ENCODE results near the gene OR2AG2. TPM values are rescaled to one million over a fixed set of nuclear protein-coding genes. Genes with fewer than 3 reads are reported as not detected.

OR2AG2 gene
- total RNA-seq, 5 donors from 2014 or later (not counting 1 experiment from before 2014, with no cell fraction given), result not detected

GRCh38 chr11:6737872-6738466 is 33.8 kb downstream of the OR2AG2 start:
- H3K4me3 Mint-ChIP-seq, result peak overlapping the region; percentile 4 to 50 (median 32)
- WGBS (ENCODE audit: insufficient coverage), result 0% methylated on average over 1 of the region's 2 CpGs

DNA sequence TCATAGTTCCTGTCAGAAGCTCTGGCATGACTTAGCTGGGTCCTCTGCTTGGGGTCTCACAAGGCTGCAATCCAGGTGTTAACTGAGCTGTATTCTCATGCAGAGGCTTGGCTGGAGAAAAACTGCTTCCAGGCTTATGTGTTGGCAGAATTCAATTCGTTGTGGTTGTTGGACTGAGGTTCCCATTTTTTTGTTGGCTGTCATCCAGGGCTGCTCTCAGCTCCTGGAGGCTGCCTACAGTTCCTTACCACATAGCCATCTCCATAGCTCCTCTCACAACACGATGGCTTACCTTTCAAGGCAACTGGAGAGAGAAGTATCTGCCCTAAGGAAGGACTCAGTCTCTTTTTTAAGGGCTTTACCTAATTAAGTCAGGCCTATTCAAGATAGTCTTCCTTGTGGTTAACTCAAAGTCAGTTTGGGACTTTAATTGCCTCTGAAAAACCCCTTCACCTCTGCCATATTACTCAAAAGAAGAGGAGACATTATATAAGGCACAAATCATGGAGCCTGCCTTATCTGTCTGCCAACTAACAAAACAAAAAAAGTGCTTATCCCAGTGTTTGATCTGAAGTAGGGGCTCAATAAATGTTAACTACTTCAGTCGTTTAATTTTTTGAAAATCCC is 35.2 kb downstream of the OR2AG2 start:
- H3K27me3 Mint-ChIP-seq, result no peaks in the 10 kb centered on the region
- ChIA-PET CTCF (interaction anchor here (0.7 to 11.2 kb wide), 10 partner anchors 8 to 351 kb away, joined by 3 to 201 read pairs (median 6); no protein-coding TSS in a partner anchor), POLR2A (interaction anchor here in 1 of 2 donors (0.5 kb wide), 1 partner anchor 52 kb away, joined by 3 read pairs; no protein-coding TSS in a partner anchor)
- Histone ChIP-seq H3K4me1 (ENCODE audit: control insufficient read depth in 1 of 2, extremely low read depth in 1 of 2, insufficient read depth in 2 of 2, low read length in 2 of 2) (peaks cover 48 to 70% of the 10 kb centered on the region in 2 experiments), H3K27me3 (replicated peaks in 1 of 2; ENCODE audit: control insufficient read depth in 2 of 2, extremely low read depth in 1 of 2, insufficient read depth in 2 of 2, low read length in 1 of 2) (no peaks in the 10 kb centered on the region), H3K36me3 (ENCODE audit: control insufficient read depth in 2 of 2, extremely low read depth in 1 of 2, insufficient read depth in 1 of 2, low read length in 1 of 2) (peaks cover 0 to 26% of the 10 kb centered on the region in 2 donors), H3K9me3 (no peaks in the 10 kb centered on the region), H3K4me3 (ENCODE audit: control insufficient read depth in 1 of 2, extremely low read depth in 1 of 2, low read length in 1 of 2) (no peak overlapping the region), H3K27ac (ENCODE audit: low read length) (peak overlapping the region; percentile 68)
- peaks cover 89 to 90% (median 90%) of the 10 kb centered on the region in 3 donors for H3K4me1 Mint-ChIP-seq
- WGBS (ENCODE audit: insufficient coverage), result no CpG with 5 or more reads among the region's 3 CpGs
- DNase-seq (no peak), ATAC-seq (replicated peaks in 1 of 4) (no peak)
- H3K9me3 Mint-ChIP-seq, result no peaks in the 10 kb centered on the region
- H3K4me3 Mint-ChIP-seq, result peak overlapping the region; percentile 4 to 50 (median 17)
- H3K27ac Mint-ChIP-seq, result peak overlapping the region; percentile 93 to 94
- H3K36me3 Mint-ChIP-seq, result peaks cover 36% of the 10 kb centered on the region

More at GRCh38 chr11:6737872-6738466, 33.8 kb downstream of the OR2AG2 start:
- POLR2A ChIA-PET, result interaction anchor here (0.6 to 1.3 kb wide), 6 partner anchors 10 to 481 kb away, joined by 3 to 12 read pairs (median 4); no protein-coding TSS in a partner anchor
- H3K27me3 Mint-ChIP-seq, result no peaks in the 10 kb centered on the region
- no peaks in the 10 kb centered on the region for H3K9me3 Mint-ChIP-seq
- Histone ChIP-seq H3K27ac (ENCODE audit: low read length) (peak overlapping the region; percentile 45), H3K27me3 (replicated peaks in 1 of 2; ENCODE audit: control insufficient read depth in 2 of 2, extremely low read depth in 1 of 2, insufficient read depth in 2 of 2, low read length in 1 of 2) (no peaks in the 10 kb centered on the region), H3K4me1 (ENCODE audit: control insufficient read depth in 1 of 2, extremely low read depth in 1 of 2, insufficient read depth in 2 of 2, low read length in 2 of 2) (peaks cover 52 to 73% of the 10 kb centered on the region in 2 experiments), H3K9me3 (no peaks in the 10 kb centered on the region), H3K36me3 (ENCODE audit: control insufficient read depth in 2 of 2, extremely low read depth in 1 of 2, insufficient read depth in 1 of 2, low read length in 1 of 2) (peaks cover 0 to 25% of the 10 kb centered on the region in 2 donors), H3K4me3 (ENCODE audit: control insufficient read depth in 1 of 2, extremely low read depth in 1 of 2, low read length in 1 of 2) (no peak overlapping the region)
- H3K27ac Mint-ChIP-seq, result peak overlapping the region; percentile 93 to 94
- peaks cover 77 to 92% (median 89%) of the 10 kb centered on the region in 3 donors for H3K4me1 Mint-ChIP-seq
- peaks cover 32% of the 10 kb centered on the region for H3K36me3 Mint-ChIP-seq
- ATAC-seq (replicated peaks in 1 of 4) (peak; percentile 42 to 64 (median 58)), DNase-seq (peak; percentile 22 to 88 (median 60))
- CTCF ChIA-PET, result interaction anchor here (0.5 to 11.2 kb wide), 41 partner anchors 9 to 927 kb away, joined by 3 to 201 read pairs (median 4); partner anchors contain the start of genes ILK (in 1 of the 2), MRPL17 (in 1 of the 2) and RRP8 (in 1 of the 2)

- POLR2A ChIA-PET, result interaction anchor here in 1 of 2 donors (0.6 kb wide), 1 partner anchor 13 kb away, joined by 3 read pairs; no protein-coding TSS in a partner anchor
- DNase-seq, result peak in 1 of 35 experiments; percentile 40
- peak overlapping the region; percentile 93 to 94 for H3K27ac Mint-ChIP-seq
- CTCF ChIA-PET, result interaction anchor here (0.8 to 11.2 kb wide), 6 partner anchors 11 to 29 kb away, joined by 3 to 201 read pairs (median 56); no protein-coding TSS in a partner anchor
- no peaks in the 10 kb centered on the region for H3K27me3 Mint-ChIP-seq
- no peak overlapping the region for H3K4me3 ChIP-seq (ENCODE audit: control insufficient read depth in 1 of 2, extremely low read depth in 1 of 2, low read length in 1 of 2)
- H3K9me3 ChIP-seq, result no peaks in the 10 kb centered on the region
- peaks cover 35% of the 10 kb centered on the region for H3K36me3 Mint-ChIP-seq
- ATAC-seq (replicated peaks in 1 of 4), result peak in 3 of 4 experiments; percentile 35 to 48 (median 47)
- peaks cover 0 to 26% of the 10 kb centered on the region in 2 donors for H3K36me3 ChIP-seq (ENCODE audit: control insufficient read depth in 2 of 2, extremely low read depth in 1 of 2, insufficient read depth in 1 of 2, low read length in 1 of 2)
- peak overlapping the region; percentile 0 to 27 (median 6) for H3K4me3 Mint-ChIP-seq
- no peaks in the 10 kb centered on the region for H3K9me3 Mint-ChIP-seq
- H3K27me3 ChIP-seq (replicated peaks in 1 of 2; ENCODE audit: control insufficient read depth in 2 of 2, extremely low read depth in 1 of 2, insufficient read depth in 2 of 2, low read length in 1 of 2), result no peaks in the 10 kb centered on the region
- WGBS (ENCODE audit: insufficient coverage), result no CpG with 5 or more reads among the region's 3 CpGs
- H3K4me1 Mint-ChIP-seq, result peaks cover 92 to 94% (median 92%) of the 10 kb centered on the region in 3 donors
- peak overlapping the region; percentile 68 for H3K27ac ChIP-seq (ENCODE audit: low read length)
- peaks cover 44 to 62% of the 10 kb centered on the region in 2 experiments for H3K4me1 ChIP-seq (ENCODE audit: control insufficient read depth in 1 of 2, extremely low read depth in 1 of 2, insufficient read depth in 2 of 2, low read length in 2 of 2)
Measured at GRCh38 chr11:6735306-6735705, 36.5 kb downstream of the OR2AG2 start.

DNA sequence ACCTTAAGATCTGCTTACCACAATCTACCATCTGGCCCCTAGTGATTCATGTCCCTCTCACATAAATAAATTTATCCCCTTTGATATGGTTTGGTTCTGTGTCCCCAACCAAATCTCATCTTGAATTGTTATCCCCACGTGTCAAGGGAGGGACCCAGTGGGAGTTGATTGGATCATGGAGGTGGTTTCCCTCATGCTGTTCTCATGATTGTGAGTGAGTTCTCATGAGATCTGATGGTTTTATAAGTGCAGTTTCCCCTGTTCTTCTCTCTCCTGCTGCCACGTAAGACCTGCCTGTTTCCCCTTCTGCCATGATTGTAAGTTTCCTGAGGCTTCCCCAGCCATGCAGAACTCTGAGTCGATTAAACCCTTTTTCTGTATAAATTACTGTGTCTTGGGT is 37.2 kb downstream of the OR2AG2 start:
- no peaks in the 10 kb centered on the region for H3K27me3 Mint-ChIP-seq

DNA sequence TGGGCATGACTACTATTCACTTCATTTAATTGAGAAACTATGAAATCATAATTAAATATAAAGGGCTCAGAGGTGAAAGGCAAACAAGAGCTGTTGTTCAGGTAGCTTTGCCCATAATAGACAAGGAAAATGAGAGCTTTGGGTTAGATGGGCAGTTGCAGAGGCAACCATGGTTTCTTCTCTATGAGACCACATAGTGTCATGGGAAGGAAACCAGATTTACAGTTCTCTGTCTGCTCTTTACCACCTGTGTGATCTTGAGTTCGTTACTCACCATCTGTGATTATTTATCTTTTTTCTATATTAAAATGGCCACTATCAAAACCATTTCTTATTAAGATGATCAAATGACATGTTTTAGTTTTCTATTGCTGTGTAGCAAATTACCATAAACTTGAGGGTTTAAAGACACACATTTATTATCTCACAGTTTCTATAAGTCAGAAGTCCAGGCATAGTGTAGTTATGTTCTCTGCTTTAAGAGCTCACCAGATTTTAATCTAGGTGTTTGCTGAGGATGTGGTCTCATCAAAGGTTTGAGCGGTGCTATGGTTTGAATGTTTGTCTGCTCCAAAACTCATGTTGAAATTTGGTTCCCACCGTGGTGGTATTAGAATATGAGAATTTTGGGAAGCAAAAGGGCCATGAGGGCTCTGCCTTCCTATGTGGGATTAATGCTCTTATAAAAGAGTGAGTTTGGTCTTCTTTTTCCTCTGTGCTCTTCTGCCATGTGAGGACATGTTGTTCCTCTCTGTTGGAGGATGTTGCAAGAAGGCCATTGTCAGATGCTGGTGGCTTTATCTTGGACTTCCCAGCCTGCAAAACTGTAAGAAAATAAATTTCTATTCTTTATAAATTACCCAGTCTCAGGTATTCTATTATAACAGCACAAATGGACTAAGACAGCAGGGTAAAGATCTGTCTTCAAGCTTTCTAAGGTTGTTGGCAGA is 38.2 kb downstream of the OR2AG2 start:
- peaks cover 41 to 52% of the 10 kb centered on the region in 2 experiments for H3K4me1 ChIP-seq (ENCODE audit: control insufficient read depth in 1 of 2, extremely low read depth in 1 of 2, insufficient read depth in 2 of 2, low read length in 2 of 2)
- Mint-ChIP-seq H3K4me1 (peaks cover 90 to 96% (median 94%) of the 10 kb centered on the region in 3 donors), H3K36me3 (peaks cover 37% of the 10 kb centered on the region), H3K4me3 (peak overlapping the region; percentile 27 to 57 (median 34)), H3K27ac (peak overlapping the region; percentile 93 to 94), H3K9me3 (no peaks in the 10 kb centered on the region), H3K27me3 (no peaks in the 10 kb centered on the region)
- POLR2A ChIA-PET, result interaction anchor here (0.6 to 1.0 kb wide), 3 partner anchors 11 to 25 kb away, joined by 3 to 4 read pairs (median 3); no protein-coding TSS in a partner anchor
- 0% methylated on average over 1 of the region's 3 CpGs for whole genome bisulfite sequencing (ENCODE audit: insufficient coverage)
- ATAC-seq (replicated peaks in 1 of 4) (peak; percentile 83 to 90 (median 86)), DNase-seq (peak in 14 of 35 experiments; percentile 6 to 62 (median 20))
- H3K9me3 ChIP-seq, result no peaks in the 10 kb centered on the region
- H3K27ac ChIP-seq (ENCODE audit: low read length), result peak overlapping the region; percentile 68
- no peak overlapping the region for H3K4me3 ChIP-seq (ENCODE audit: control insufficient read depth in 1 of 2, extremely low read depth in 1 of 2, low read length in 1 of 2)
- H3K27me3 ChIP-seq (replicated peaks in 1 of 2; ENCODE audit: control insufficient read depth in 2 of 2, extremely low read depth in 1 of 2, insufficient read depth in 2 of 2, low read length in 1 of 2), result no peaks in the 10 kb centered on the region
- CTCF ChIA-PET, result interaction anchor here (0.6 to 11.2 kb wide), 7 partner anchors 14 to 129 kb away, joined by 3 to 201 read pairs (median 4); no protein-coding TSS in a partner anchor
- peaks cover 1 to 22% of the 10 kb centered on the region in 2 donors for H3K36me3 ChIP-seq (ENCODE audit: control insufficient read depth in 2 of 2, extremely low read depth in 1 of 2, insufficient read depth in 1 of 2, low read length in 1 of 2)

More for the DNA sequence above, 37.2 kb downstream of the OR2AG2 start:
- POLR2A ChIA-PET, result interaction anchor here (0.6 to 0.9 kb wide), 2 partner anchors 11 to 14 kb away, joined by 3 read pairs; no protein-coding TSS in a partner anchor
- Histone ChIP-seq H3K36me3 (ENCODE audit: control insufficient read depth in 2 of 2, extremely low read depth in 1 of 2, insufficient read depth in 1 of 2, low read length in 1 of 2) (peaks cover 0 to 22% of the 10 kb centered on the region in 2 donors), H3K4me3 (ENCODE audit: control insufficient read depth in 1 of 2, extremely low read depth in 1 of 2, low read length in 1 of 2) (no peak overlapping the region), H3K27ac (ENCODE audit: low read length) (peak overlapping the region; percentile 68), H3K4me1 (ENCODE audit: control insufficient read depth in 1 of 2, extremely low read depth in 1 of 2, insufficient read depth in 2 of 2, low read length in 2 of 2) (peaks cover 41 to 59% of the 10 kb centered on the region in 2 experiments), H3K27me3 (replicated peaks in 1 of 2; ENCODE audit: control insufficient read depth in 2 of 2, extremely low read depth in 1 of 2, insufficient read depth in 2 of 2, low read length in 1 of 2) (no peaks in the 10 kb centered on the region), H3K9me3 (no peaks in the 10 kb centered on the region)
- no peak for DNase-seq
- H3K9me3 Mint-ChIP-seq, result no peaks in the 10 kb centered on the region
- CTCF ChIA-PET, result interaction anchor here (0.9 to 11.2 kb wide), 5 partner anchors 11 to 29 kb away, joined by 3 to 201 read pairs (median 108); no protein-coding TSS in a partner anchor
- peak overlapping the region in 2 of 3 donors; percentile 27 to 57 for H3K4me3 Mint-ChIP-seq
- WGBS (ENCODE audit: insufficient coverage), result no CpG with 5 or more reads among the region's 3 CpGs
- H3K4me1 Mint-ChIP-seq, result peaks cover 91 to 94% (median 92%) of the 10 kb centered on the region in 3 donors
- peaks cover 32% of the 10 kb centered on the region for H3K36me3 Mint-ChIP-seq
- peak overlapping the region; percentile 93 to 94 for H3K27ac Mint-ChIP-seq
- no peak for ATAC-seq (replicated peaks in 1 of 4)
